Measurements from ENCODE around the gene ACMSD.

ACMSD gene

DNA sequence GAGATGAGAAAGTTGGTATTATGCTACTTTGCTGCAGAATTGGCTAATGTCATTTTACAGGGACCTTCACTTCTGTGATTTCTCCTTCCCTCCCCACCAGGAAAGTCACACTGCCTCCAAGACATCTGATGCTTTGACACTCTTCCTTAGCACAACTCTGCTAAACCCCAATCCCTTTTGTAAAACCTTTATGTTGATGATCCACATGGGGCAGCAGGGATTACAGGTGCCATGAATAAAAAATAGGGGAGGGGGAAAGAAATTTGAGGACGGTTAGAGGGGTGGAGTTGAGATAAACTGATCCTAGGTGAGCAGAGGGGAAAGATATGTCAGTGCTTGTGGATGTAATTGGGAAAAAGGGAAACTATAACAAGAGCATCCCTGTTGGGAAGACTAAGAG is 106.6 kb downstream of the ACMSD start:
- H3K27me3 ChIP-seq (ENCODE audit: insufficient read depth, low read depth, severe bottlenecking), result no peaks in the 10 kb centered on the region
- H3K4me3 ChIP-seq (ENCODE audit: low read depth, low read length), result no peak overlapping the region
- peaks cover 69% of the 10 kb centered on the region for H3K36me3 ChIP-seq
- DNase-seq, result no peak
- no peaks in the 10 kb centered on the region for H3K9me3 ChIP-seq (ENCODE audit: severe bottlenecking)
- H3K27ac ChIP-seq, result no peak overlapping the region
- TF ChIP-seq, protein P1, sequence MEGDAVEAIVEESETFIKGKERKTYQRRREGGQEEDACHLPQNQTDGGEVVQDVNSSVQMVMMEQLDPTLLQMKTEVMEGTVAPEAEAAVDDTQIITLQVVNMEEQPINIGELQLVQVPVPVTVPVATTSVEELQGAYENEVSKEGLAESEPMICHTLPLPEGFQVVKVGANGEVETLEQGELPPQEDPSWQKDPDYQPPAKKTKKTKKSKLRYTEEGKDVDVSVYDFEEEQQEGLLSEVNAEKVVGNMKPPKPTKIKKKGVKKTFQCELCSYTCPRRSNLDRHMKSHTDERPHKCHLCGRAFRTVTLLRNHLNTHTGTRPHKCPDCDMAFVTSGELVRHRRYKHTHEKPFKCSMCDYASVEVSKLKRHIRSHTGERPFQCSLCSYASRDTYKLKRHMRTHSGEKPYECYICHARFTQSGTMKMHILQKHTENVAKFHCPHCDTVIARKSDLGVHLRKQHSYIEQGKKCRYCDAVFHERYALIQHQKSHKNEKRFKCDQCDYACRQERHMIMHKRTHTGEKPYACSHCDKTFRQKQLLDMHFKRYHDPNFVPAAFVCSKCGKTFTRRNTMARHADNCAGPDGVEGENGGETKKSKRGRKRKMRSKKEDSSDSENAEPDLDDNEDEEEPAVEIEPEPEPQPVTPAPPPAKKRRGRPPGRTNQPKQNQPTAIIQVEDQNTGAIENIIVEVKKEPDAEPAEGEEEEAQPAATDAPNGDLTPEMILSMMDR (IDR thresholded peaks at IDR 0.05; ENCODE audit: low read depth, low read length), result no peak

DNA sequence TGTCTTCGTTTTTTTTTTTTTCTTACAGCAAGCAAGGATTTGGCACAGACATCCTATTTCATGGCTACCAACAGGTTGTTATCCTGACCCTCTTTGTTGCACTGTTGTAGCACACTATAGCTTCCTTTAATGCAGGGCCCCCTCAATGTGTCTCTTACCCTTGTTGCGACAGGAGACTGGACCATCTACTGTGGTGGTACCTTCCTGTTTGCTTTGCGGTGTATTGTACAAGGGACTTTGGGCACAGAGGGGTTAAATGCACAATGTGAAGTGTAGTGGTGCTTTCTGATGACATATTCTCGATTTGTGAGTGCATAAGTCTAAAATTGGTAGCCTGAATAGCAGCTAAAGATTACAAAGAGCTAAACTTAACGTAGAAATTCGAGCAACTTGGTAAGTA is 107.7 kb downstream of the ACMSD start:
- Histone ChIP-seq H3K4me3 (ENCODE audit: low read depth, low read length) (no peak overlapping the region), H3K36me3 (peaks cover 69% of the 10 kb centered on the region)
- TF ChIP-seq, protein P1 (IDR thresholded peaks at IDR 0.05; ENCODE audit: low read depth, low read length), result no peak

DNA sequence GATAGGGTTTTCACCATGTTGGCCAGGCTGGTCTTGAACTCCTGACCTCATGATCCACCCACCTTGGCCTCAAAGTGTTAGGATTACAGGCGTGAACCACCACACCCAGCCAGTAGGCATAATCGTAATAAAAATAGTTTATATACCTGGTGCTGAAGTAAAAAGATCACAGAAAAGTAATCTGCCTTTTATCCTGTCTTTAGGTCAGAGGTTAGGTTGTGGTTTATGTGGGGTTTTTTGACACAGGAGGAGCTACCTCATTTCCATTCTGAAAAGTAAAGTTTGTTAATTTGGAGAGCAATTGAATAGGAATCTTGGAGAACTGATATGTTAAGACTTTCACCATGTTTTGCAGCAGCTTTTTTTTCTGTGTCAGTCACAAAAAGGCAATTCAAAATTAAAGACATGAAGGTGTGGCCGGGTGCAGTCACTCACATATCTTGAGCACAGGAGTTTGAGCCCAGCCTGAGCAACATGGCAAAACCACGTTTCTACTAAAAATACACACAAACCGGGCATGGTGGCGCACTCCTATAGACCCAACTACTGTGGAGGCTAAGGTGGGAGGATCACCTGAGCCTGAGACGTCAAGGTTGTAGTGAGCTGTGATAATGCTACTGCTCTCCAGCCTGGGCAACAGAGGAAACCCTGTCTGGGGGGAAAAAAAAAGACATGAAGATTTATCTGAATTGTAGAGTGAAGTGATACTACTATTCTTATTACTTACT is 111.7 kb downstream of the ACMSD start:
- Histone ChIP-seq H3K9me3 (ENCODE audit: severe bottlenecking) (no peaks in the 10 kb centered on the region), H3K27me3 (ENCODE audit: insufficient read depth, low read depth, severe bottlenecking) (no peaks in the 10 kb centered on the region), H3K4me3 (ENCODE audit: low read depth, low read length) (no peak overlapping the region), H3K36me3 (peaks cover 78% of the 10 kb centered on the region), H3K27ac (no peak overlapping the region)
- TF ChIP-seq, protein P1 (IDR thresholded peaks at IDR 0.05; ENCODE audit: low read depth, low read length), result no peak
- no peak for DNase-seq

More for the DNA sequence above, 107.7 kb downstream of the ACMSD start:
- no peak for DNase-seq
- H3K27me3 ChIP-seq (ENCODE audit: insufficient read depth, low read depth, severe bottlenecking), result no peaks in the 10 kb centered on the region
- no peak overlapping the region for H3K27ac ChIP-seq
- no peaks in the 10 kb centered on the region for H3K9me3 ChIP-seq (ENCODE audit: severe bottlenecking)

DNA sequence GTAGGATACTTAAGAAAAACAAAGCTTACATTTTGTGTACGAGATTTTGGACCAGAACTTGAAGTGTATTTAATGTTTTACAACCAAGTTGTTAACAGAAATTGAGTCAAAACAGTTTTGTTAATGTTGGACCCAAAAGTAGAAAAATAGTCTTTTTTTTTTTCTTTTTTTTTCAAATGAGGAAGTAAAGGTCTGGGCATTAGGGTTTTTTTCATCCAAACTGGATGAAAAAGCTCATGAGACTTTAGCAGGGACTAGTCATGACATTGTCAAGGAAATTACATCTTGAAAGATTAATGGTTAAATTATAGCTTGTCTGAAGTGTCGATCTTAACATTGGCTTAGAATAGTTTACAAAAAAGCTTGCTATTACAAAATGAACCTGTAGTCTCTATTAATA is 112.5 kb downstream of the ACMSD start:
- H3K27ac ChIP-seq, result no peak overlapping the region
- H3K9me3 ChIP-seq (ENCODE audit: severe bottlenecking), result no peaks in the 10 kb centered on the region
- H3K4me3 ChIP-seq (ENCODE audit: low read depth, low read length), result no peak overlapping the region
- peaks cover 77% of the 10 kb centered on the region for H3K36me3 ChIP-seq
- H3K27me3 ChIP-seq (ENCODE audit: insufficient read depth, low read depth, severe bottlenecking), result no peaks in the 10 kb centered on the region
- DNase-seq, result no peak
- TF ChIP-seq, protein P1 (IDR thresholded peaks at IDR 0.05; ENCODE audit: low read depth, low read length), result no peak
